Endodermal cell (in vitro differentiated cells): Measurements from ENCODE around the gene RBMS3. TPM values are rescaled to one million over a fixed set of nuclear protein-coding genes. Genes with fewer than 3 reads are reported as not detected.
A peak's percentile ranks its signal among the peaks of the same experiment; 100 is the strongest.

Source experiments
- DNase-seq: peaks from one replicate; pipeline ENCODE4 v3.0.0-alpha.2; 2017
- H3K27ac ChIP-seq: 2 replicates; pipeline ENCODE4 v1.5.1; 2013; ENCODE audit warnings: mild to moderate bottlenecking, low read depth, low read length, moderate library complexity
- H3K27me3 ChIP-seq: 2 replicates; pipeline ENCODE4 v1.6.1; 2013; ENCODE audit warnings: mild to moderate bottlenecking, low read length, moderate library complexity; ENCODE audit not compliant: insufficient read depth, control insufficient read depth, poor library complexity, severe bottlenecking
- H3K36me3 ChIP-seq: 2 replicates; pipeline ENCODE4 v1.7.0; 2013; ENCODE audit warnings: mild to moderate bottlenecking, low read length, moderate library complexity; ENCODE audit not compliant: control insufficient read depth, insufficient read depth
- H3K4me1 ChIP-seq: one replicate; pipeline ENCODE4 v1.7.0; 2013; ENCODE audit warnings: low read length; ENCODE audit not compliant: control insufficient read depth, insufficient read depth
- H3K4me3 ChIP-seq: 2 replicates; pipeline ENCODE4 v1.5.1; 2013; ENCODE audit warnings: mild to moderate bottlenecking, low read length, moderate library complexity
- H3K9ac ChIP-seq: 2 replicates; pipeline ENCODE4 v1.6.1; 2013; ENCODE audit warnings: mild to moderate bottlenecking, low read length, moderate library complexity; ENCODE audit not compliant: poor library complexity, severe bottlenecking; ENCODE audit errors: extremely low read depth
- H3K9me3 ChIP-seq: 2 replicates; pipeline ENCODE4 v1.6.1; 2013; ENCODE audit warnings: mild to moderate bottlenecking, low read length, moderate library complexity; ENCODE audit not compliant: control insufficient read depth
- H3K27ac Mint-ChIP-seq: 2 replicates; pipeline ENCODE4 v1.8.0; 2020; ENCODE audit warnings: mixed read lengths
- H3K27me3 Mint-ChIP-seq: 2 replicates; pipeline ENCODE4 v1.8.0; 2021; ENCODE audit warnings: mild to moderate bottlenecking, mixed read lengths; ENCODE audit not compliant: insufficient read depth
- H3K36me3 Mint-ChIP-seq: 2 replicates; pipeline ENCODE4 v1.8.0; 2020; ENCODE audit warnings: low read depth, mixed read lengths
- H3K4me1 Mint-ChIP-seq: 2 replicates; pipeline ENCODE4 v1.8.0; 2020; ENCODE audit warnings: mixed read lengths
- H3K4me3 Mint-ChIP-seq: 2 replicates; pipeline ENCODE4 v1.8.0; 2020; ENCODE audit warnings: mild to moderate bottlenecking, moderate library complexity, mixed read lengths
- H3K9me3 Mint-ChIP-seq: 2 replicates; pipeline ENCODE4 v1.8.0; 2020; ENCODE audit warnings: mild to moderate bottlenecking, mixed read lengths
- CTCF ChIP-seq: fragments of 200-600 bp; sonication (generic); conservative IDR thresholded peaks from 2 replicates; pipeline ENCODE4 v1.5.0; 2021; ENCODE audit warnings: antibody characterized with exemption, mild to moderate bottlenecking
- WGBS, 2 experiments: methylation state at CpG; one replicate each; pipeline versions ENCODE4 v1.1.5 to v1.1.7; 2013; ENCODE audit warnings: missing lambda C conversion rate in 2 of 2, mixed read lengths in 1 of 2; ENCODE audit not compliant: insufficient coverage in 1 of 2, insufficient read length in 1 of 2; 5-methylcytosine and 5-hydroxymethylcytosine counted together
- total RNA-seq, 2 donors: library from RNA; stranded (reverse); fragmentation: NEBNext Ultra II Directional in 1 of 2; extraction: Animal tissue kit (Norgen Biotek cat#: 25700) in 1 of 2; gene quantifications; 2 replicates in 1 of 2; 3 replicates in 1 of 2; pipeline ENCODE4 v1.2.1, GENCODE V29; 2021

RBMS3 gene
- total RNA-seq, 2 donors from 2014 or later, result 2.0 to 7.3 TPM

- no peaks in the 10 kb centered on the region for H3K27me3 Mint-ChIP-seq
- Histone ChIP-seq H3K4me3 (no peak overlapping the region), H3K9me3 (no peaks in the 10 kb centered on the region), H3K9ac (no peak overlapping the region), H3K4me1 (peaks cover 5% of the 10 kb centered on the region), H3K27ac (no peak overlapping the region), H3K36me3 (no peaks in the 10 kb centered on the region), H3K27me3 (no peaks in the 10 kb centered on the region)
- H3K36me3 Mint-ChIP-seq, result no peaks in the 10 kb centered on the region
- WGBS, 2 experiments, result 93 to 100% methylated on average over 1 to 3 of the region's 5 CpGs
- H3K4me3 Mint-ChIP-seq, result no peak overlapping the region
- no peak overlapping the region for H3K27ac Mint-ChIP-seq
- no peak for TF ChIP-seq CTCF
- no peaks in the 10 kb centered on the region for H3K9me3 Mint-ChIP-seq
- DNase-seq, result no peak
- peaks cover 28% of the 10 kb centered on the region for H3K4me1 Mint-ChIP-seq
Measured at GRCh38 chr3:29775340-29775739, 494.5 kb downstream of the RBMS3 start.

GRCh38 chr3:29777869-29778268 is 497.0 kb downstream of the RBMS3 start:
- Histone ChIP-seq H3K4me3 (peak overlapping the region; percentile 10), H3K36me3 (no peaks in the 10 kb centered on the region), H3K27ac (no peak overlapping the region), H3K27me3 (no peaks in the 10 kb centered on the region), H3K4me1 (no peaks in the 10 kb centered on the region), H3K9ac (no peak overlapping the region), H3K9me3 (peaks cover 11% of the 10 kb centered on the region)
- Mint-ChIP-seq H3K27ac (no peak overlapping the region), H3K27me3 (no peaks in the 10 kb centered on the region), H3K36me3 (peaks cover 11% of the 10 kb centered on the region), H3K4me3 (no peak overlapping the region), H3K9me3 (peaks cover 14% of the 10 kb centered on the region), H3K4me1 (peaks cover 16% of the 10 kb centered on the region)
- WGBS, 2 experiments, result 93 to 100% methylated on average over 1 of the region's 1 CpG
- DNase-seq, result no peak
- TF ChIP-seq CTCF, result no peak

DNA sequence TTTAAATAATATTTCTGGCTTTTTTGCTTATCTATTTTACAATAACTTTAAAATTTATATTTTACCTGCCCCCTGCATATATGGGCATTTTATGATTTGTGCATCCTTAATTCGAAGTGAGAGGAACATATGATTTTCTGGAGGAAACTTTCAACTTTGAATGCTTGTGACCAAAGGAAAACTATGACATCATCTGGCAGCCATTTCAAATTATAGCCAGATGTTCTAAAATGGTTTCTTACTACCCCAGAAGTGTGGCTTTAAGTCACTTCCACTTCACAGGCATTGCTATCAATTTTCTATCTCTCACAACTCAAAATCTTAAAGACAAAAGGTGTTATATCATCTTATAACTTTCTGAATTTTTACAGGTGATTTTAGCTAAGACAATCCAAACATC is 508.8 kb downstream of the RBMS3 start:
- 93 to 100% methylated on average over 1 of the region's 1 CpG for WGBS, 2 experiments

More for the DNA sequence above, 508.8 kb downstream of the RBMS3 start:
- Mint-ChIP-seq H3K36me3 (no peaks in the 10 kb centered on the region), H3K9me3 (peaks cover 2% of the 10 kb centered on the region), H3K27ac (no peak overlapping the region), H3K4me3 (no peak overlapping the region), H3K4me1 (peaks cover 12% of the 10 kb centered on the region), H3K27me3 (no peaks in the 10 kb centered on the region)
- Histone ChIP-seq H3K27me3 (no peaks in the 10 kb centered on the region), H3K36me3 (no peaks in the 10 kb centered on the region), H3K9ac (no peak overlapping the region), H3K4me3 (no peak overlapping the region), H3K4me1 (no peaks in the 10 kb centered on the region), H3K9me3 (peaks cover 4% of the 10 kb centered on the region), H3K27ac (no peak overlapping the region)
- no peak for TF ChIP-seq CTCF
- DNase-seq, result no peak
